ENCODE measurements around the gene GALNT10.

The GALNT10 gene

GRCh38 chr5:154234551-154234950, 44.0 kb downstream of the GALNT10 start:
- no peak for DNase-seq (ENCODE audit: low read depth in 2 of 2)

GRCh38 chr5:154236011-154236410, 45.5 kb downstream of the GALNT10 start:
- no peak for DNase-seq (ENCODE audit: low read depth in 2 of 2)

- DNase-seq (ENCODE audit: low read depth in 2 of 2): no peak
Measured at GRCh38 chr5:154236536-154237375, 46.2 kb downstream of the GALNT10 start.

- DNase-seq (ENCODE audit: low read depth in 2 of 2): no peak
Measured at GRCh38 chr5:154237376-154237743, 46.8 kb downstream of the GALNT10 start.

- no peak for DNase-seq (ENCODE audit: low read depth in 2 of 2)
Measured at GRCh38 chr5:154237946-154238345, 47.4 kb downstream of the GALNT10 start.

GRCh38 chr5:154238776-154239481, 48.4 kb downstream of the GALNT10 start:
- DNase-seq (ENCODE audit: low read depth in 2 of 2): no peak

- no peak for DNase-seq (ENCODE audit: low read depth in 2 of 2)
Measured at GRCh38 chr5:154240595-154240994, 50.1 kb downstream of the GALNT10 start.

- no peak for DNase-seq (ENCODE audit: low read depth in 2 of 2)
Measured at GRCh38 chr5:154241021-154241420, 50.5 kb downstream of the GALNT10 start.

GRCh38 chr5:154242442-154242841, 51.9 kb downstream of the GALNT10 start:
- DNase-seq (ENCODE audit: low read depth in 2 of 2): no peak

GRCh38 chr5:154242964-154243376, 52.4 kb downstream of the GALNT10 start:
- DNase-seq (ENCODE audit: low read depth in 2 of 2): no peak

GRCh38 chr5:154243736-154244135, 53.2 kb downstream of the GALNT10 start:
- no peak for DNase-seq (ENCODE audit: low read depth in 2 of 2)

- DNase-seq (ENCODE audit: low read depth in 2 of 2): no peak
Measured at GRCh38 chr5:154244476-154244875, 53.9 kb downstream of the GALNT10 start.

GRCh38 chr5:154248691-154249090, 58.2 kb downstream of the GALNT10 start:
- no peak for DNase-seq (ENCODE audit: low read depth in 2 of 2)

GRCh38 chr5:154249826-154250225, 59.3 kb downstream of the GALNT10 start:
- no peak for DNase-seq (ENCODE audit: low read depth in 2 of 2)

- DNase-seq (ENCODE audit: low read depth in 2 of 2): no peak
Measured at GRCh38 chr5:154251529-154251928, 61.0 kb downstream of the GALNT10 start.

- no peak for DNase-seq (ENCODE audit: low read depth in 2 of 2)
Measured at GRCh38 chr5:154253807-154254206, 63.3 kb downstream of the GALNT10 start.

- DNase-seq (ENCODE audit: low read depth in 2 of 2): no peak
Measured at GRCh38 chr5:154254896-154255295, 64.4 kb downstream of the GALNT10 start.

- DNase-seq (ENCODE audit: low read depth in 2 of 2): no peak
Measured at GRCh38 chr5:154257046-154257445, 66.5 kb downstream of the GALNT10 start.

- no peak for DNase-seq (ENCODE audit: low read depth in 2 of 2)
Measured at GRCh38 chr5:154258531-154259217, 68.1 kb downstream of the GALNT10 start.

- DNase-seq (ENCODE audit: low read depth in 2 of 2): no peak
Measured at GRCh38 chr5:154260224-154260927, 69.8 kb downstream of the GALNT10 start.

- no peak for DNase-seq (ENCODE audit: low read depth in 2 of 2)
Measured at GRCh38 chr5:154262342-154262741, 71.8 kb downstream of the GALNT10 start.

Measured in activated CD4-positive, alpha-beta T cell treated with anti-CD3 and anti-CD28 coated beads for 24 hours (primary cell).